Activated CD4-positive, CD25-positive, alpha-beta regulatory T cell treated with anti-CD3 and anti-CD28 coated beads, Interleukin-2, amount 50 U/mL, for 72 hours (primary cell): ENCODE data around the gene GTF2F1.
"Not testable (repeated sequence)": the region's sequence is repeated elsewhere in the genome, so short reads cannot be mapped to it uniquely, and the experiment has no call there.

Experiments used
- DNase-seq: peaks from one replicate; pipeline ENCODE4 v3.0.0; 2021

The GTF2F1 gene

DNA sequence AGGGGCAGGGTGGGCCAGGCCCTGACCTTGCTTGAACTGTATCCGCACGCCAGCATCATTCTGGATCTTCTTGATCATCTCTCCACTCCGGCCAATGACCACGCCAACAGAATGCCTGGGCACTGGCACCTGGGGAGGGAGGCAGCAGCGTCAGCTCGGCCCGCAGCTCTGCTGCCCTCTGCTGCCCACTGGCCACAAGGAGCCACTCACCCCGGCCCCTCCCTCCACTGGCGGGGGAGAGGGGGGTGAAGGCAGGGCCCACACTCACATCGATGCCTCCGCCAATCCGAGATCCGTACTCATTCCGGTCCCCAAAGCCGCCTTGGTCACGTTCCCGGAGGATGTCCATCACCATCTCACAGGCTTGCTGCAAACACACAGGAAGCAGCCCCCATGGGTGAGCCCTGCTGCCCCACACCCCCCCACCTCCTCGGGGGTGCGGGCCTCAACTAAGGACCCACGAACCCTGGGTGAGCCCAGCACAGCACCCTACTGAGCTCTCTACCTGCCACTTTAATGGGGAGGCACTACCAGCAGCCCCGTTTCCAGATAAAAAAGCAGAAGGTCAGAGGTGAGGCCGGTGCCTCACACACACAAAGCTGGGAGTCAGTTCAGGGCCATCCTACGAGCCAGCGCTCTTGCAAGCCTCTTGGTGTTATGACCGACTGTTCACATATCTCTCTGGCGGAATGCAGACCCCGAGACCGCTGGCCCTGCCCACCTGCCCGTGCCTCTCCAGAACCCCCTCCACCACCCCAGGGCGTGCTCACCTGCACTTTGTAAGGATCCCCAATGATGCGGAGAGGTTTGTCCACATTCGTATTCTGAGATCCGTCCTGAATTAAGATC is 25.0 kb upstream of the GTF2F1 start:
- no peak for DNase-seq

GRCh38 chr19:6416658-6417405 is 23.9 kb upstream of the GTF2F1 start:
- no peak for DNase-seq

DNA sequence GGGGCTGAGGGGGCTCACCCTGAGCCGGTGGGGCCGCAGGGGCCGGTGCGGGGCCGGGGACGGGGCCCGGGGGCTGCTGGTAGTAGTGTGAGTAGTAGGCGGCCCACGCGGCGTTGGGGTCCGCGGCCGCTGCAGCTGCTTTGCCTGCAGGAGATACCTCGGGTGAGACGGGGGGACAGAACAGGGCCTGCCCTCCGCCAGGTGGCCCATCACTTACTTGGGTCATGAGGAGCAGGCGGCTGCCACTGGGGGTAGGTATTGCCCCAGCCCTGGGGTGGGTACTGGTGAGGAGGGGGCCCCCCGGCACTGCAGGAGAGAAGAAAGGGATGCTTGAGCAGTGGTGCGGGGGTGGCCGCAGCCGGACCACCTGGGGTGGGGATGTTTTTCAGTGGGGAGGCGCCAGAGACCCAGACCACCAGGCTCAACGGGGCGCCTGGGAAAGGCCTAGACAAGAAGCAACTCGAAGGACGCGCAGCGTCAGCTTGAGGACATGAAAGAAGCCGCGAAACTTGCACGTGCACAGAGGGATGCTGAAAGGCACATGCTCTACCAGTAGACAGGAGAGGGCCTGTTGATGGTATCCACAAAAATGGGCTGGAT is 22.7 kb upstream of the GTF2F1 start:
- DNase-seq = no peak

DNA sequence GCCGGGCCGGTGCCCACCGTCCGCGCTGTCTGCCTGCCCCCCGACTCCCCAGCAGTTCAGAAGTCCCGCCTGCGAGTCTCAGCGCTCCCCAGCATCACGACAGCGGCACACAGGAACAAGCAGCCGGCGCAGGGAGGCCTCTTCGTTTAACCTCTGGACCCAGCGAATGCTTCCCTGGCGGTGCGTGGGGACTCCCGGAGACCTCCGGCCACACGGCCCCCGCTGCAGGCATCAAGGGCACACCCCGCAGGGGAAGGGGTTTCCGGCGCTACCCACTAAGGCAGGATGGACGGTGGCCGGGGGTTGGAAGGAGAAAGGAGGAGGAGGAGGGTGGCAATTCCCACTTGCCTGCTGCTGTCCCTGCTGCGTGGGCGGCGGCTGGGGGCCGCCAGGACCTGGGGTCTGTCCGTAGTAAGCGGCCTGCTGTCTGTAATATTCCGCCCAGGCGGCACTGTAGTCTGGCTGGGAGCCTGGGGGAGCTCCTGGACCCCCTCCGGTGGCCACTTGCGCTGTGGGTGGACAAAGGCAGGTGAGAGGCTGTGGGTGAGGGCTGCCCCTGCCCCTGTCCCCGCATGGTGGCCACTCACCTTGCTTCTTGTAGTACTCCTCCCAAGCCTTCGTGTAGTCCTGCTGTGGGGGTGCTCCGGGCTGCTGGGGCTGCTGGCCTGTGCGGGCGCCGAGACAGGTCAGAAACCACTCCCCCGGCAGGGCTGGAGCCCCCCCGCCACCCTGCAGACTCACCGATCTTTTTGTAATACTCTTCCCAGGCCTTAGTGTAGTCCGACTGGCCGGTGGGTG is 22.0 kb upstream of the GTF2F1 start:
- no peak for DNase-seq

DNA sequence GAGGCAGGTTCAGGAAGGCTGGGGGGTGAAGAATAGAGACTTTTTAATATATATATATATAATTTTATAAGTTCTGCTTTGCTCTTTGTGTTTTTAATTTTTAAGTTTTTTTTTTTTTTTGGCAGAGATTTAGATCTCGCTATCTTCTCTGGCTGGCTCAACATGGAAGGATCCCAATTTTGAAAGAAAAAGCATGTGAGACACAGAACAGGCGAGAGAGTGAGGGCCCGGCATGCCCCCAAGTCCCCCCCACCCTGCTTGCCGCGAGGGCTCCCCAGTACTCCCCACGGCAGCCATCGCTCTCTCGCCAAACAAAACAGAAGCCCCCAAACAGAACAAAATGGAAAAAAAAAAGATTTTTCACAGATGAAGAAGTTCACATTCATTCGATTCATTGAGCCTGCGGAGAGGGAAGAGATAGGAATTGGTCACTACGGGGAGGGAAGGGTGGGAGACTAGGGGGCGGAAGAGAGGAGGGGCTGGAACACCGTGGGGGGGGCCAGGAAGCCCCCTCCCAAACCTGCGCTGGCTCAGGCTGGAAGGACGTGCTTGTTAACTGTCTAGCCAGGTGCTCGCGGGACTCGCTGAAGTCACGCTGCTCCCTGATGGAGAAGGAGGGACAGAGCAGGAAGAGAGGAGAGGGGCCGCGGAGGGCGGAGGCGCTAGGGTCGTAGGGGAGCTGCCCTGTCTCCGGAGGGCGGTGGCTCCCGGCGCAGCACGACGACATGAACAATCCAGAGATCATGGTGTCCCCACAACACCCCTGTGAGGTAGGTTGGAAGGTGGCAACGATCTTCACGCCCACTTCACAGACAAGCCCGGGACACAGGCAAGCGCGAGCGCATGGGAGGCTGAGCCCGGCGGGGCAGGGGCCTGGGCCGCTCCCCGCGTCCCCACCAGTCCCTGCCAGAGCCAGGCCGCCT is 21.0 kb upstream of the GTF2F1 start:
- no peak for DNase-seq

GRCh38 chr19:6413291-6413690 is 20.3 kb upstream of the GTF2F1 start:
- DNase-seq = no peak

DNA sequence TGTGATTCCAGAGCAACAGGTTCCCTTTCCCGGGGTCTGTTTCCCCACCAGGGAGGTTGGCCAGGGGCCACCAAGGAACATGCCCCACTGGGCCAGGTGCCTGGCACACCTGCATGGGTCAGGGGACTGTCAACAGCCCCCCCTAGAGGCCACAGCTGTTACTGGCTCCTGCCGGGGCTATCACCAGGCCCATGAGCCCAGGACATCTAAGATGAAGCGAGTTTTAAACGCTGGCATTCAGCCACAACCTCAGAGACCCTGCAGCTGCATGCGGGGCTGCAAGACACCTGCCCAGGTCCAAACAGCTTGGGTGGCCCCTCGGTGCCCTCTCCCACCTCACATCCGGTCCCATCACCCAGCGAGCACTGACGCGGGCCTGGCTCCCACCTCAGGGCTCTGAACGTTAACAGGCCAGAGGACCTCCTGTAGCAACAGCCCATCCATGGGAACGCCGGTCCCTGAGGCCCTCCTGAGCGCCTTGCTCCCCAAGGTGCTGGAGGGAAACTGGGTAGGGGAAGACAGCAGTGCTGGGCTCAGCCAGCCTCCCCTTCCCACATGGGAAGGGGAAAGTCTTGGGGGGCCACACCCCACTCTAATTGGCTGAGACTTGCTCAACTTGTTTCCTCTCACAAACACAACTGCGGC is 19.6 kb upstream of the GTF2F1 start:
- peak; percentile 54 for DNase-seq

- no peak for DNase-seq
Observed at GRCh38 chr19:6412061-6412446, 19.1 kb upstream of the GTF2F1 start.

GRCh38 chr19:6409346-6409745 is 16.4 kb upstream of the GTF2F1 start:
- no peak for DNase-seq

DNA sequence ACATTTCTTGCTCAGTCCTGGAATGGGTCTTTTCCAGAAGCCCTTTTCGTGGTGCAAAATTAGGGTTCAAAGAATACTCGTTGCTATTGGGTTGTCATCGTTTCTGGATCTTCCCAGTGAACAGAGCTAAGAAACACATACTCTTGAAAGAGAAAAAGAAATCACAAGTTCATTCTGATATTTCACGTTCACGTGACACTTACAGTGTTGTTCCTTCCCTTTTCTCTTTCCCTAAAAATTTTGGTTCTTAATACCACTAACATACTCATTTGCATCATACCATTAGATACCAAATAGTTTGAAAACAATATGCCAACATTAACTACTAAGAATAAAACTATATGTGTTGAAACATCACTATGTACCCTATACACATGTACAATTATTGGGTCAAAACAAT is 13.4 kb upstream of the GTF2F1 start:
- no peak for DNase-seq

GRCh38 chr19:6402837-6403608 is 10.1 kb upstream of the GTF2F1 start:
- DNase-seq = no peak

- DNase-seq = no peak
Observed at GRCh38 chr19:6402058-6402457, 9.1 kb upstream of the GTF2F1 start.

DNA sequence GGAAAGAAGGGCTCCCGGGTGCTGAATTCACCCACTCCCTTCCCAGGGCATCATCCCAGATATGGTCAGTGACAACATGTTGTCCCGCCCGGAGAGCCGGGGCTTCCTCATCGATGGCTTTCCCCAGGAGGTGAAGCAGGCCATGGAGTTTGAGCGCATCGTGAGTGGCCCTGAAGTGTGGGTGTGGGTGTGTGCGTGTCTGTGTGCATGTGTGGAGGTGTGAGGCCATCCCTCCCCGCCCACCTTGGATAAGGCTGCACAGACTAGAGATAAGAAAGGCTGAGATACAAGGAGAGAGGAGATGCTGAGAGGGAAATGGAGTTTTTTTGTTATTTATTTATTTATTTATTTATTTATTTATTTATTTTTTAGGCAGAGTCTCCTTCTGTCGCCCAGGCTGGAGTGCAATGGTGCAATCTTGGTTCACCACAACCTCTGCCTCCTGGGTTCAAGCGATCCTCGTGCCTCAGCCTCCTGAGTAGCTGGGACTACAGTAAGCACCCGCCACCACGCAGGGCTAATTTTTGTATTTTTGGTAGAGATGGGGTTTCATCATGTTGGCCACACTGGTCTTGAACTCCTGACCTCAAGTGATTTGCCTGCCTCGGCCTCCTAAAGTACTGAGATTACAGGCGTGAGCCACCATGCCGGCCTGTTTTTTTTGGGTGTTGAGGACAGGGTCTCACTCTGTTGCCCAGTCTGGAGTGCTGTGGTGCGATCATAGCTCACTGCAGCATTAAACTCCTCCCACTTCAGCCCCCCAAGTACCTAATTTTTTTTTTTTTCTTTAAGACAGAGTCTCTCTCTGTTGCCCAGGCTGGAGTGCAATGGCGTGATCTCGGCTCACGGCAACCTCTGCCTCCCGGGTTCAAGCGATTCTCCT is 7.3 kb upstream of the GTF2F1 start:
- not testable (repeated sequence) for DNase-seq

GRCh38 chr19:6396305-6396704 is 3.3 kb upstream of the GTF2F1 start:
- no peak for DNase-seq

DNA sequence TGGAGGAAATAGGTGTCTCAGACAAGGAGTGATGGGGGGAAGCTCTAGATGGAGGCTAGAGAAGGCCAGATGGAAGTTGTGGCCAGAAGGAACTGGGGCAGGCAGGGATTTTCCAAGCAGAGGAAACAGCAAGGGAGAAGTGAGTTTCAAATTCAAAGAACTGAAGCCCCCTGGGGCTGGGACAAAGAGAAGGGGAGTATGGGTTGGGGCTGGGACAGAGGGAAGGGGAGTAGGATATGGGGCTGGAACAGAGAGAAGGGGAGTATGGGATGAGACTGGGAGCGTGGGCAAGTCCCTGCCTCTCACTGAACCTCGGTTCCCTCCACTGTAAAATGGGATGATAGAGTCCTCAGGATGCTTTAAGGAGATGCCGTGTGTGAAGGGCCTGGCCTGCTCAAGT is 1.9 kb upstream of the GTF2F1 start:
- no peak for DNase-seq

DNA sequence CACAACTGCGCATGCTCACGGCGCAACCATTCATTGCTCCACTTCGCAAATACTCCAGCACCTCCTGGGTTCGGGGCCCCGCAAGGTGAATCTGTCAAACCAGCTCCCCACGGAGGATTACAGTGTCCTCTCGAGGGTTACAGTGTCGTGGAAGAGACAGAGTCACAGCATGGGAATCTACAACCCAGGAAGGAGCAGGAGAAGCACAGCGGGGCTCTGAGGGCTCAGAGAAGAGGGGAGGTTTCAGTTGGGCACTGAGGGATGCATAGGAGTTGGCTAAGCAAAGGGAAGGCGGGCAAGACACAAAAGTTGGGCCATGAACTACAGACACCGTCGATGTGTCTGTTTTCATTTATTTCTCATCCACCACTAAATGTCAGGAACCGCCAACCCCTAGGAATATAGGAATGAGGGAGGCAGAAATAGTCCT is 1.0 kb upstream of the GTF2F1 start:
- no peak for DNase-seq

- DNase-seq = no peak
Observed at GRCh38 chr19:6392221-6393073, 517 bp downstream of the GTF2F1 start.

DNA sequence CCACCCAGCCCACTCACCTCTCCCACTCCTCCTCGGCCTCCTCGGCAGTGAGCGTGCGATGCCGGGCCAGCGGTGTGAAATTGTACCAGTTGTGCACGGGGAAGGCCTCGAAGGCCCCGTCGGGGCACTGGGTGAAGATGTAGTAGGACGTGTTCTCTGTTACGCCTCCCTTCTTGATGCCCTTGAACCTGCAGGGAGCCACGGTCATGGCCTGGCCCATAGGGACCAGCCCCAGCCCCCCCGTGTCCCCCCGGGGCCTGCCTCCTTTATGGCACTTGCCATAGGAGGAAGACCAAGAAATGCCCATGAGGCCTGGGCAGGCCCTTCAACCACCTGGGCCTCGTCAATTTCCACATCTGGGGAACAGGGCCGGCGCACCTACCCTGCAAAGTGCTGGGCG is 5.6 kb downstream of the GTF2F1 start:
- no peak for DNase-seq

- no peak for DNase-seq
Observed at GRCh38 chr19:6384381-6384780, 8.6 kb downstream of the GTF2F1 start.
